Neuronal stem cell (in vitro differentiated cells): ENCODE results near the gene ULBP3.

Experiments
- DNase-seq: peaks from one replicate; pipeline ENCODE4 v3.0.0-alpha.2; 2013; ENCODE audit warnings: low spot score
- H2AFZ ChIP-seq: one replicate; pipeline ENCODE4 v1.6.1; 2013; ENCODE audit warnings: mild to moderate bottlenecking, low read length, inconsistent platforms
- H2AK5ac ChIP-seq: 2 replicates; pipeline ENCODE4 v1.6.1; 2013; ENCODE audit warnings: low read depth, mild to moderate bottlenecking, inconsistent platforms, low read length, moderate library complexity, mixed read lengths
- H2BK120ac ChIP-seq: 2 replicates; pipeline ENCODE4 v1.6.1; 2013; ENCODE audit warnings: low read depth, mild to moderate bottlenecking, inconsistent platforms, low read length, moderate library complexity, mixed read lengths
- H2BK12ac ChIP-seq: one replicate; pipeline ENCODE4 v1.6.1; 2013; ENCODE audit warnings: low read length, inconsistent platforms
- H2BK15ac ChIP-seq: 2 replicates; pipeline ENCODE4 v1.6.1; 2013; ENCODE audit warnings: mild to moderate bottlenecking, low read length, inconsistent platforms, mixed read lengths
- H2BK5ac ChIP-seq: one replicate; pipeline ENCODE4 v1.6.1; 2013; ENCODE audit warnings: inconsistent platforms, mild to moderate bottlenecking, low read length, moderate library complexity
- H3K14ac ChIP-seq: one replicate; pipeline ENCODE4 v1.6.1; 2013; ENCODE audit warnings: low read length, inconsistent platforms
- H3K18ac ChIP-seq: 2 replicates; pipeline ENCODE4 v1.6.1; 2013; ENCODE audit warnings: low read length, inconsistent platforms
- H3K23ac ChIP-seq: 2 replicates; pipeline ENCODE4 v1.6.1; 2013; ENCODE audit warnings: low read depth, mild to moderate bottlenecking, mixed read lengths, low read length, inconsistent platforms; ENCODE audit not compliant: poor library complexity
- H3K27ac ChIP-seq: replicated peaks from 3 replicates; pipeline ENCODE4 v1.5.1; 2013; ENCODE audit warnings: low read length, inconsistent platforms
- H3K27me3 ChIP-seq, 3 experiments: 2 replicates each; pipeline ENCODE4 v1.6.1; 2013; ENCODE audit warnings: low read length in 3 of 3, mild to moderate bottlenecking in 2 of 3, inconsistent platforms in 1 of 3, low read depth in 1 of 3, mixed read lengths in 1 of 3, moderate library complexity in 1 of 3; ENCODE audit not compliant: control insufficient read depth in 3 of 3, insufficient read depth in 3 of 3
- H3K36me3 ChIP-seq, 2 donors: replicated peaks in 1 of 2; 2 replicates each; pipeline ENCODE4 v1.6.1; 2013; ENCODE audit warnings: low read length in 2 of 2; ENCODE audit not compliant: control insufficient read depth in 2 of 2, insufficient read depth in 2 of 2
- H3K4ac ChIP-seq: 2 replicates; pipeline ENCODE4 v1.6.1; 2013; ENCODE audit warnings: inconsistent platforms, mild to moderate bottlenecking, low read length, moderate library complexity
- H3K4me1 ChIP-seq, 2 donors: 1 replicate in 1 of 2; 2 replicates in 1 of 2; pipeline ENCODE4 v1.6.1; 2013; ENCODE audit warnings: low read length in 2 of 2, low read depth in 1 of 2; ENCODE audit not compliant: control insufficient read depth in 2 of 2, insufficient read depth in 1 of 2
- H3K4me2 ChIP-seq: one replicate; pipeline ENCODE4 v1.6.1; 2013; ENCODE audit warnings: mild to moderate bottlenecking, low read length, inconsistent platforms; ENCODE audit not compliant: insufficient read depth, poor library complexity, severe bottlenecking
- H3K4me3 ChIP-seq, 2 donors: 2 replicates each; pipeline ENCODE4 v1.5.1; 2013; ENCODE audit warnings: low read length in 2 of 2, mild to moderate bottlenecking in 2 of 2, inconsistent platforms in 1 of 2, moderate library complexity in 1 of 2
- H3K79me1 ChIP-seq: one replicate; pipeline ENCODE4 v1.6.1; 2013; ENCODE audit warnings: low read depth, mild to moderate bottlenecking, inconsistent platforms, low read length, moderate library complexity
- H3K9ac ChIP-seq: one replicate; pipeline ENCODE4 v1.6.1; 2013; ENCODE audit warnings: mild to moderate bottlenecking, low read depth, low read length, inconsistent platforms; ENCODE audit not compliant: poor library complexity
- H3K9me3 ChIP-seq, 2 donors: replicated peaks in 1 of 2; 2 replicates each; pipeline versions ENCODE3 to v1.6.1; 2013; ENCODE audit warnings: low read length in 2 of 2, mild to moderate bottlenecking in 2 of 2, inconsistent platforms in 1 of 2, low read depth in 1 of 2, mixed read lengths in 1 of 2, moderate library complexity in 1 of 2; ENCODE audit not compliant: control insufficient read depth in 2 of 2, insufficient read depth in 1 of 2
- H4K8ac ChIP-seq: one replicate; pipeline ENCODE4 v1.6.1; 2013; ENCODE audit warnings: low read depth, mild to moderate bottlenecking, inconsistent platforms, low read length, moderate library complexity
- H4K91ac ChIP-seq: one replicate; pipeline ENCODE4 v1.6.1; 2013; ENCODE audit warnings: low read length, low read depth, mild to moderate bottlenecking, inconsistent platforms; ENCODE audit not compliant: poor library complexity
- WGBS, 2 donors: extraction: QIAGEN DNeasy Blood & Tissue Kit; methylation state at CpG; one replicate each; pipeline ENCODE4 v1.1.7; 2013; ENCODE audit warnings: missing lambda C conversion rate in 2 of 2, mixed read lengths in 1 of 2; ENCODE audit not compliant: insufficient read length in 2 of 2, insufficient replicate concordance in 1 of 2; ENCODE audit errors: extremely low coverage in 2 of 2; 5-methylcytosine and 5-hydroxymethylcytosine counted together

The ULBP3 gene

DNA sequence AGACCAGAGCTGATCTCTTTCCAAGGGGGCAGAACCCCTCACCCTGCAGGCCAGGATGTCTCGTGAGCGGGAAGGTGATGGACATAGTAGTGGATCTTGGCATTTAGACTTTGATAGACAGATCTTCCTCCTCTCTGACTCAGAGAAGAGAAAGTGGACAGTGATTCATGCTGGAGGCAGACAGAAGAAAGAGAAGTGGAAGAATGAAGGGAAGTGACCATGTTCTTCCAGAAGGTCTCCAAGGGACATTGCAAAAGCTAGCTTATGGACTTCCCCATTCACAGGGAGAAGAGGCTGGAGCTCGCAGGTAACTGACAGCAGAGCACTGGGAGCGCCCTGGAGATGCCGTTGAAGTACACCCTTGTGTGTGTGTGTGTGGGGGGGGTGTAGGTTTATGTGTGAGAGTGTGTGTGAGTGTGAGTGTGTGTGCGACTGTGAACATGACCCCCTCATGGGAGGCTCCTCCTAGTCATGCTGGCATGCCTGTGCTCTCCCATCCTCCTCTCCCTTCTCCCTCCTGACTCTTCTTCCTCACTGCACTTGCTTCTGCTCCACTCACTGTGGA lies 35.6 kb downstream of the ULBP3 start:
- peaks cover 12 to 89% (median 40%) of the 10 kb centered on the region in 3 experiments for H3K27me3 ChIP-seq

DNA sequence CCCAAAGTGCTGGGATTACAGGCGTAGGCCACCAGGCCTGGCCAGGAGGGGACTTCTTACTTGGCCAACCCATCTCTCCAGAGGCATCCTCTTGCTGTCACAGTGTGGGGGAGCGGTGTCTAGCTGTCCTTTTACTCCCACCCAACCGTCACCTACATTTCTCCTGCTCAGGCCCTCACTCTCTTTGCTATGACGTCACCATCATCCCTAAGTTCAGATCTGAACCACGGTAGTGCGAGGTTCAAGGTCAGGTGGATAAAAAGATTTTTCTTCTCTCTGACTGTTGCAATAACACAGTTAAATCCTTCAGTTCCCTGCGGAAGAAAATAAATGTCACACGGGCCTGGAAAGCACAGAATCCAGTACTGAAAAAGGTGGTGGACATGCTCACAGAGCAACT lies 36.3 kb downstream of the ULBP3 start:
- H2AK5ac ChIP-seq: no peak overlapping the region
- H3K14ac ChIP-seq: no peak overlapping the region
- H4K91ac ChIP-seq: no peak overlapping the region
- H2AFZ ChIP-seq: no peak overlapping the region
- no peaks in the 10 kb centered on the region for H3K9me3 ChIP-seq
- no peak overlapping the region for H2BK120ac ChIP-seq
- H3K23ac ChIP-seq: no peak overlapping the region
- no peak overlapping the region for H4K8ac ChIP-seq
- H3K4me1 ChIP-seq: peaks cover 0 to 13% of the 10 kb centered on the region in 2 donors
- no peaks in the 10 kb centered on the region for H3K36me3 ChIP-seq
- H3K4me3 ChIP-seq: no peak overlapping the region
- no CpG with 5 or more reads among the region's 8 CpGs for WGBS, 2 donors
- no peak for DNase-seq
- peaks cover 9 to 89% (median 33%) of the 10 kb centered on the region in 3 experiments for H3K27me3 ChIP-seq
- H3K4me2 ChIP-seq: no peak overlapping the region
- H3K27ac ChIP-seq: no peak overlapping the region
- H3K18ac ChIP-seq: no peak overlapping the region
- H2BK12ac ChIP-seq: no peak overlapping the region
- H2BK15ac ChIP-seq: no peak overlapping the region
- H2BK5ac ChIP-seq: no peak overlapping the region
- H3K79me1 ChIP-seq: no peaks in the 10 kb centered on the region
- no peak overlapping the region for H3K4ac ChIP-seq
- no peak overlapping the region for H3K9ac ChIP-seq

More for the DNA sequence above, 35.6 kb downstream of the ULBP3 start:
- H3K9ac ChIP-seq: no peak overlapping the region
- no peaks in the 10 kb centered on the region for H3K79me1 ChIP-seq
- no peak overlapping the region for H3K4me3 ChIP-seq
- no peak overlapping the region for H3K4me2 ChIP-seq
- no peak overlapping the region for H4K8ac ChIP-seq
- H2AK5ac ChIP-seq: no peak overlapping the region
- no peak overlapping the region for H2BK120ac ChIP-seq
- DNase-seq: no peak
- no peak overlapping the region for H3K14ac ChIP-seq
- no peaks in the 10 kb centered on the region for H3K36me3 ChIP-seq
- H2BK15ac ChIP-seq: no peak overlapping the region
- no peak overlapping the region for H2BK5ac ChIP-seq
- no peak overlapping the region for H3K18ac ChIP-seq
- WGBS, 2 donors: no CpG with 5 or more reads among the region's 6 CpGs
- H3K4ac ChIP-seq: no peak overlapping the region
- H2AFZ ChIP-seq: no peak overlapping the region
- H3K23ac ChIP-seq: no peak overlapping the region
- no peak overlapping the region for H3K27ac ChIP-seq
- H3K9me3 ChIP-seq: no peaks in the 10 kb centered on the region
- H2BK12ac ChIP-seq: no peak overlapping the region
- no peak overlapping the region for H4K91ac ChIP-seq
- H3K4me1 ChIP-seq: peaks cover 5 to 17% of the 10 kb centered on the region in 2 donors

DNA sequence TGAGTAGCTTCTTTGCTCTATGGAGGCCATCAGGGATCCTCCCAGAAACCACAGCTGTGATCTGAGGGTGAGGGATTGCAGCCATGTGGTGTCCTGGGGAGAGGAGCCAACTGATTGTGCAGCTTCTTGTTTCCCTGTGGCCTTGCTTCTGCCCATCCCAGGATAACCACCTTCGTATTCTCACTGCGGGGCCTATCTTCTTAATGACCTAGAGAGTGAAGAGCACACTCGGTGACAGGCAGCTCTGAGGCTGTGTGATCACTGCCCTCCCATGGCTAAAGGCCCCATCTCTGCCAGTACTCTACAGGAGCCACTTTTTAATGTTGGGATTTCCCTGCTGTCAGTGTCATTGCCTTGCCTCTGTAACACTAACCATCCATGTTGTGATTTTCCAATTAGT lies 38.3 kb downstream of the ULBP3 start:
- Histone ChIP-seq H2AK5ac (no peak overlapping the region), H3K4ac (no peak overlapping the region), H3K27me3 (peaks cover 0 to 88% (median 19%) of the 10 kb centered on the region in 3 experiments), H3K18ac (no peak overlapping the region), H4K91ac (no peak overlapping the region), H3K14ac (no peak overlapping the region), H3K79me1 (no peaks in the 10 kb centered on the region), H3K27ac (no peak overlapping the region), H3K9ac (no peak overlapping the region), H2BK12ac (no peak overlapping the region), H4K8ac (no peak overlapping the region), H3K9me3 (no peaks in the 10 kb centered on the region), H3K4me3 (no peak overlapping the region), H2AFZ (no peak overlapping the region), H3K4me2 (no peak overlapping the region), H3K23ac (no peak overlapping the region), H3K4me1 (no peaks in the 10 kb centered on the region), H2BK15ac (no peak overlapping the region), H2BK120ac (no peak overlapping the region), H2BK5ac (no peak overlapping the region), H3K36me3 (no peaks in the 10 kb centered on the region)
- WGBS, 2 donors: no CpG with 5 or more reads among the region's 3 CpGs
- no peak for DNase-seq

DNA sequence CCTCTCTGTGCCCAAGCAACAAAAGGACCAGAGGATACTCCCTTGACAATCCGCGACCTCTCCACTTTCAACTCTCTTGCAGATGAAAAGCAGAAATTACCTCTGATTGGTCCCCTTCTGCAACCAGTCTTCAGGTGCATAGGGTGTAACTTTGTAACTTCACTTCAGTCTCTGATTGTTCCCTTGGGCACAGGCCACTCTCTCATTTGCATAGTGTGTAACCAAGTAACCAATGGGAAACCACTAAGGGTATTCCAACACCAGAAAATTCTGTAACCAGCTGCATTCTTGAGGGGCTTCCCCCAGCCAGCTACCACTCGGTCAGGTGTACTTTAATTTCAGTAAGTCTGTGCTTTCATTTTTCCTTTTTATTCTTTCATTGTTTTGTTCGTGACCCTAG lies 39.2 kb downstream of the ULBP3 start:
- Histone ChIP-seq H3K27me3 (peaks cover 0 to 85% (median 15%) of the 10 kb centered on the region in 3 experiments), H4K91ac (no peak overlapping the region), H2BK12ac (no peak overlapping the region), H2BK15ac (no peak overlapping the region), H2AFZ (no peak overlapping the region), H3K9ac (no peak overlapping the region), H3K4me2 (no peak overlapping the region), H3K14ac (no peak overlapping the region), H3K23ac (no peak overlapping the region), H3K36me3 (no peaks in the 10 kb centered on the region), H3K4me3 (no peak overlapping the region), H2AK5ac (no peak overlapping the region), H3K4ac (no peak overlapping the region), H3K79me1 (no peaks in the 10 kb centered on the region), H3K18ac (no peak overlapping the region), H4K8ac (no peak overlapping the region), H3K9me3 (no peaks in the 10 kb centered on the region), H3K4me1 (no peaks in the 10 kb centered on the region), H3K27ac (no peak overlapping the region), H2BK120ac (no peak overlapping the region), H2BK5ac (no peak overlapping the region)
- WGBS, 2 donors: no CpG with 5 or more reads among the region's 4 CpGs
- DNase-seq: no peak
